Fibroblast of lung (primary cell): ENCODE results near the gene MIXL1.

ENCODE experiments used
- EZH2 ChIP-seq: IDR thresholded peaks from 2 replicates; pipeline ENCODE4 v1.5.1; 2012; ENCODE audit warnings: low read length, control low read depth, mild to moderate bottlenecking; ENCODE audit errors: missing control alignments
- TF ChIP-seq, protein P1 (sequence below), 2 donors: IDR thresholded peaks in 1 of 2; conservative IDR thresholded peaks in 1 of 2; 1 replicate in 1 of 2; 2 replicates in 1 of 2; pipeline ENCODE4 v1.5.1; 2011 to 2012; ENCODE audit warnings: low read length in 2 of 2, control low read depth in 1 of 2, inconsistent platforms in 1 of 2, low read depth in 1 of 2, mild to moderate bottlenecking in 1 of 2

DNA sequence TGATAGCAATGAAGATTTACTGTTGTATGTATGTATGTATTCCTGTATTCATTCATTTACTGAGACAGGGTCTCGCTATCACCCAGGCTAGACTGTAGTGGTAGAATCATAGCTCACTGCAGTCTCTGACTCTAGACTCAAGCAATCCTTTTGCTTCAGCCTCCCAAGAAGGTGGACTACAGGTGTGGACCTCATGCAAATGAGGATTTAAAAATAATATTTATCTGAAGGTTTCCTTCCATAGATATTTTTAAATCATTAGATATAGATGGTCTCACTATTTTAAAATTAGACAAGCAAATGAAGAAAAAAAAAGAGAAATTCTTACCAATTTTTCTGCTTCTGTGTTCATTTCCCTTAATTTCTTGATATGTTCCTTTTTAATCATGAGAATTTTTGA, 27.0 kb downstream of the MIXL1 start:
- TF ChIP-seq, protein P1, sequence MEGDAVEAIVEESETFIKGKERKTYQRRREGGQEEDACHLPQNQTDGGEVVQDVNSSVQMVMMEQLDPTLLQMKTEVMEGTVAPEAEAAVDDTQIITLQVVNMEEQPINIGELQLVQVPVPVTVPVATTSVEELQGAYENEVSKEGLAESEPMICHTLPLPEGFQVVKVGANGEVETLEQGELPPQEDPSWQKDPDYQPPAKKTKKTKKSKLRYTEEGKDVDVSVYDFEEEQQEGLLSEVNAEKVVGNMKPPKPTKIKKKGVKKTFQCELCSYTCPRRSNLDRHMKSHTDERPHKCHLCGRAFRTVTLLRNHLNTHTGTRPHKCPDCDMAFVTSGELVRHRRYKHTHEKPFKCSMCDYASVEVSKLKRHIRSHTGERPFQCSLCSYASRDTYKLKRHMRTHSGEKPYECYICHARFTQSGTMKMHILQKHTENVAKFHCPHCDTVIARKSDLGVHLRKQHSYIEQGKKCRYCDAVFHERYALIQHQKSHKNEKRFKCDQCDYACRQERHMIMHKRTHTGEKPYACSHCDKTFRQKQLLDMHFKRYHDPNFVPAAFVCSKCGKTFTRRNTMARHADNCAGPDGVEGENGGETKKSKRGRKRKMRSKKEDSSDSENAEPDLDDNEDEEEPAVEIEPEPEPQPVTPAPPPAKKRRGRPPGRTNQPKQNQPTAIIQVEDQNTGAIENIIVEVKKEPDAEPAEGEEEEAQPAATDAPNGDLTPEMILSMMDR (conservative IDR thresholded peaks at IDR 0.05 in 1 of 2, IDR thresholded peaks at IDR 0.05 in 1 of 2; ENCODE audit: low read depth in 1 of 2, low read length in 2 of 2), result no peak
- TF ChIP-seq EZH2, result no peak
